ENCODE data around the gene ADAMTSL5.

GRCh38 chr19:1468274-1468820 lies 44.5 kb downstream of the ADAMTSL5 start:
- no peak for TF ChIP-seq CTCF (IDR thresholded peaks at IDR 0.05)
- TF ChIP-seq POLR2A (IDR thresholded peaks at IDR 0.05), result no peak
